PC-9 (cell line): ENCODE measurements around the gene VENTX. TPM values are rescaled to one million over a fixed set of nuclear protein-coding genes. Genes with fewer than 3 reads are reported as not detected.

ENCODE experiments used
- BruUV-seq: library from RNA; stranded (reverse); fragments of 400-500 nt; replicated peaks from 2 replicates; lab custom pipeline; 2021; lab: Mats Ljungman, UMichigan
- CTCF ChIA-PET: fragments of 300-600 bp; sonication (Branson Sonifier 250); formaldehyde crosslinking; loops from one replicate; lab custom pipeline; 2022; ENCODE audit warnings: antibody characterized with exemption; lab: Charles Lee
- POLR2A ChIA-PET: fragments of 300-600 bp; sonication (Branson Sonifier 250); formaldehyde crosslinking; loops from one replicate; lab custom pipeline; 2022; ENCODE audit warnings: antibody characterized with exemption; ENCODE audit not compliant: unreplicated experiment; lab: Charles Lee
- DNase-seq, 2 experiments: peaks; one replicate each; pipeline versions ENCODE4 v3.0.0 to v3.0.0-alpha.2; 2015 to 2022; ENCODE audit warnings: mixed read lengths in 1 of 2
- H2AFZ ChIP-seq: fragments of 200-600 bp; sonication (generic); 2 replicates; pipeline ENCODE4 v1.8.1; 2017; ENCODE audit warnings: antibody characterized with exemption
- H3F3A ChIP-seq: fragments of 200-600 bp; sonication (generic); 2 replicates; pipeline ENCODE4 v1.8.1; 2017; ENCODE audit warnings: antibody characterized with exemption, mild to moderate bottlenecking, low read depth; ENCODE audit not compliant: insufficient read depth
- H3K27ac ChIP-seq: fragments of 200-600 bp; sonication (generic); 2 replicates; pipeline ENCODE4 v1.6.1; 2016; ENCODE audit warnings: mixed run types
- H3K27me3 ChIP-seq: fragments of 200-600 bp; sonication (generic); 2 replicates; pipeline ENCODE4 v1.6.1; 2016; ENCODE audit warnings: low read depth, mixed run types; ENCODE audit not compliant: insufficient read depth
- H3K36me3 ChIP-seq: fragments of 200-600 bp; sonication (generic); 2 replicates; pipeline ENCODE4 v1.6.1; 2016; ENCODE audit warnings: low read depth, mixed run types
- H3K4me1 ChIP-seq: fragments of 200-600 bp; sonication (generic); replicated peaks from 2 replicates; pipeline ENCODE4 v1.6.1; 2016; ENCODE audit warnings: mixed run types; ENCODE audit not compliant: insufficient read depth
- H3K4me2 ChIP-seq: fragments of 200-600 bp; sonication (generic); 2 replicates; pipeline ENCODE4 v1.6.1; 2017; ENCODE audit warnings: mixed run types
- H3K4me3 ChIP-seq: fragments of 200-600 bp; sonication (generic); 2 replicates; pipeline ENCODE4 v1.6.1; 2016; ENCODE audit warnings: mixed run types
- H3K79me2 ChIP-seq: fragments of 200-600 bp; sonication (generic); 2 replicates; pipeline ENCODE4 v1.6.1; 2017; ENCODE audit warnings: low read depth, mixed run types
- H3K9me2 ChIP-seq: fragments of 200-600 bp; sonication (generic); 2 replicates; pipeline ENCODE4 v1.8.1; 2017; ENCODE audit warnings: mild to moderate bottlenecking; ENCODE audit not compliant: insufficient read depth
- H3K9me3 ChIP-seq: fragments of 200-600 bp; sonication (generic); 2 replicates; pipeline ENCODE4 v1.8.1; 2016; ENCODE audit warnings: low read depth; ENCODE audit not compliant: insufficient read depth
- H4K20me1 ChIP-seq: fragments of 200-600 bp; sonication (generic); 2 replicates; pipeline ENCODE4 v1.8.1; 2017; ENCODE audit not compliant: insufficient read depth
- EZH2 ChIP-seq: fragments of 200-600 bp; sonication (generic); IDR thresholded peaks from 2 replicates; pipeline ENCODE4 v1.8.0; 2017; ENCODE audit warnings: antibody characterized with exemption, low read depth
- intact Hi-C: fragments of 100-400 bp; cut with micrococcal nuclease; formaldehyde crosslinking; loops from one replicate; pipeline ENCODE4 v1.10.0; 2022; ENCODE audit not compliant: unreplicated experiment
- total RNA-seq: library from RNA; stranded (reverse); gene quantifications from 2 replicates; pipeline ENCODE4 v1.2.3, GENCODE V29; 2021
- TF ChIP-seq, protein P1 (sequence below): fragments of 200-600 bp; sonication (generic); conservative IDR thresholded peaks from 2 replicates; pipeline ENCODE4 v1.6.1; 2017; ENCODE audit warnings: mixed run types, antibody characterized with exemption, mild to moderate bottlenecking, moderate library complexity

VENTX gene
- total RNA-seq, 1 experiment from 2014 or later = not detected

- peaks cover 11% of the 10 kb centered on the region for H3K27me3 ChIP-seq
- POLR2A ChIA-PET = no interaction called here
- H3K79me2 ChIP-seq = no peaks in the 10 kb centered on the region
- intact Hi-C loops = no loop called here
- H2AFZ ChIP-seq = no peak overlapping the region
- no peak overlapping the region for H3K4me2 ChIP-seq
- CTCF ChIA-PET = no interaction called here
- no peaks in the 10 kb centered on the region for H3K4me1 ChIP-seq
- BruUV-seq = no TSS peak
- no peaks in the 10 kb centered on the region for H3K36me3 ChIP-seq
- H3K27ac ChIP-seq = no peak overlapping the region
- no peaks in the 10 kb centered on the region for H3F3A ChIP-seq
- H3K4me3 ChIP-seq = no peak overlapping the region
- H3K9me3 ChIP-seq = no peaks in the 10 kb centered on the region
- no peak for DNase-seq
- no peaks in the 10 kb centered on the region for H3K9me2 ChIP-seq
- H4K20me1 ChIP-seq = no peaks in the 10 kb centered on the region
- no peak for TF ChIP-seq EZH2
- TF ChIP-seq, protein P1, sequence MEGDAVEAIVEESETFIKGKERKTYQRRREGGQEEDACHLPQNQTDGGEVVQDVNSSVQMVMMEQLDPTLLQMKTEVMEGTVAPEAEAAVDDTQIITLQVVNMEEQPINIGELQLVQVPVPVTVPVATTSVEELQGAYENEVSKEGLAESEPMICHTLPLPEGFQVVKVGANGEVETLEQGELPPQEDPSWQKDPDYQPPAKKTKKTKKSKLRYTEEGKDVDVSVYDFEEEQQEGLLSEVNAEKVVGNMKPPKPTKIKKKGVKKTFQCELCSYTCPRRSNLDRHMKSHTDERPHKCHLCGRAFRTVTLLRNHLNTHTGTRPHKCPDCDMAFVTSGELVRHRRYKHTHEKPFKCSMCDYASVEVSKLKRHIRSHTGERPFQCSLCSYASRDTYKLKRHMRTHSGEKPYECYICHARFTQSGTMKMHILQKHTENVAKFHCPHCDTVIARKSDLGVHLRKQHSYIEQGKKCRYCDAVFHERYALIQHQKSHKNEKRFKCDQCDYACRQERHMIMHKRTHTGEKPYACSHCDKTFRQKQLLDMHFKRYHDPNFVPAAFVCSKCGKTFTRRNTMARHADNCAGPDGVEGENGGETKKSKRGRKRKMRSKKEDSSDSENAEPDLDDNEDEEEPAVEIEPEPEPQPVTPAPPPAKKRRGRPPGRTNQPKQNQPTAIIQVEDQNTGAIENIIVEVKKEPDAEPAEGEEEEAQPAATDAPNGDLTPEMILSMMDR = no peak
These were observed 441 bp upstream of the VENTX start for GRCh38 chr10:133237241-133237587.

GRCh38 chr10:133238466-133238804, 780 bp downstream of the VENTX start:
- Histone ChIP-seq H4K20me1 (no peaks in the 10 kb centered on the region), H3K4me2 (no peak overlapping the region), H3K27me3 (peaks cover 11% of the 10 kb centered on the region), H3K27ac (no peak overlapping the region), H3K9me2 (no peaks in the 10 kb centered on the region), H3K36me3 (no peaks in the 10 kb centered on the region), H3F3A (no peaks in the 10 kb centered on the region), H2AFZ (no peak overlapping the region), H3K79me2 (no peaks in the 10 kb centered on the region), H3K4me1 (no peaks in the 10 kb centered on the region), H3K9me3 (no peaks in the 10 kb centered on the region), H3K4me3 (no peak overlapping the region)
- intact Hi-C loops = no loop called here
- BruUV-seq = no TSS peak
- CTCF ChIA-PET = no interaction called here
- POLR2A ChIA-PET = no interaction called here
- no peak for DNase-seq
- no peak for TF ChIP-seq EZH2
- TF ChIP-seq, protein P1 = no peak

- Histone ChIP-seq H3K27ac (no peak overlapping the region), H3K4me2 (no peak overlapping the region), H3K79me2 (no peaks in the 10 kb centered on the region), H3K27me3 (peaks cover 11% of the 10 kb centered on the region), H4K20me1 (no peaks in the 10 kb centered on the region), H3F3A (no peaks in the 10 kb centered on the region), H3K4me3 (no peak overlapping the region), H3K9me3 (no peaks in the 10 kb centered on the region), H3K9me2 (no peaks in the 10 kb centered on the region), H3K36me3 (no peaks in the 10 kb centered on the region), H2AFZ (no peak overlapping the region), H3K4me1 (no peaks in the 10 kb centered on the region)
- TF ChIP-seq EZH2 = no peak
- TF ChIP-seq, protein P1 = no peak
- CTCF ChIA-PET = no interaction called here
- DNase-seq = no peak
- BruUV-seq = no TSS peak
- POLR2A ChIA-PET = no interaction called here
- intact Hi-C loops = no loop called here
These were observed 2.3 kb downstream of the VENTX start for GRCh38 chr10:133239990-133240389.
